GM21619 (cell line): Measurements from ENCODE around the gene ZNF141.
"Not testable (repeated sequence)": the region's sequence is repeated elsewhere in the genome, so short reads cannot be mapped to it uniquely, and the experiment has no call there.

Source experiments
- ATAC-seq: cut with Tn5 transposase; IDR thresholded peaks from one replicate; pipeline ENCODE4 v1.9.1; 2021; ENCODE audit not compliant: unreplicated experiment

Gene ZNF141

GRCh38 chr4:337143-337931 is at the start of gene ZNF141:
TSS of gene ZNF141 (plus strand) at chr4:337814. CDS start at chr4:337984, 170 bp downstream.
- peak; percentile 94 for ATAC-seq

- no peak for ATAC-seq
These were observed 48.7 kb upstream of the ZNF141 start for GRCh38 chr4:288891-289290.

GRCh38 chr4:294732-295131 is 42.9 kb upstream of the ZNF141 start:
- ATAC-seq = no peak

GRCh38 chr4:302381-302780 is 35.2 kb upstream of the ZNF141 start:
- no peak for ATAC-seq

GRCh38 chr4:304516-304915 is 33.1 kb upstream of the ZNF141 start:
- ATAC-seq = not testable (repeated sequence)

- ATAC-seq = no peak
These were observed 32.5 kb upstream of the ZNF141 start, which contains the start of gene ZNF732 for GRCh38 chr4:304969-305680. TSS of gene ZNF732 (minus strand) at chr4:305474. CDS start at chr4:305310, 164 bp downstream.

GRCh38 chr4:306551-306961 is 31.1 kb upstream of the ZNF141 start:
- peak; percentile 76 for ATAC-seq

GRCh38 chr4:309807-310206 is 27.8 kb upstream of the ZNF141 start:
- ATAC-seq = no peak

- no peak for ATAC-seq
These were observed 23.2 kb upstream of the ZNF141 start for GRCh38 chr4:314296-314903.

GRCh38 chr4:328729-329128 is 8.9 kb upstream of the ZNF141 start:
- ATAC-seq = no peak

- ATAC-seq = no peak
These were observed 2.1 kb upstream of the ZNF141 start for GRCh38 chr4:335515-335914.

GRCh38 chr4:336099-336892 is 1.3 kb upstream of the ZNF141 start:
- ATAC-seq = no peak

GRCh38 chr4:336893-337142 is 796 bp upstream of the ZNF141 start:
- no peak for ATAC-seq

GRCh38 chr4:337932-338758 is 531 bp downstream of the ZNF141 start:
- ATAC-seq = peak; percentile 30

- ATAC-seq = no peak
These were observed 1.1 kb downstream of the ZNF141 start for GRCh38 chr4:338759-339097.

- no peak for ATAC-seq
These were observed 2.4 kb downstream of the ZNF141 start for GRCh38 chr4:340011-340410.

GRCh38 chr4:373062-373839 is 35.6 kb downstream of the ZNF141 start:
- ATAC-seq = no peak

GRCh38 chr4:374298-375160 is 36.9 kb downstream of the ZNF141 start:
- ATAC-seq = no peak
